Vagina (tissue), 2 donors: ENCODE results near the gene PAX2.

ENCODE experiments used
- CTCF ChIP-seq, 3 experiments: fragments of 450-650 bp in 2 of 3; fragments of 200-600 bp in 1 of 3; sonication (generic) in 1 of 3; IDR thresholded peaks; one replicate each; pipeline ENCODE4 v1.5.1; 2017 to 2019; ENCODE audit warnings: antibody characterized with exemption in 3 of 3, mild to moderate bottlenecking in 2 of 3, moderate library complexity in 2 of 3
- POLR2A ChIP-seq, 2 donors: fragments of 450-650 bp; IDR thresholded peaks; one replicate each; pipeline ENCODE4 v1.6.1; 2017; ENCODE audit warnings: antibody characterized with exemption in 2 of 2, mild to moderate bottlenecking in 2 of 2, moderate library complexity in 2 of 2
- POLR2AphosphoS5 ChIP-seq, 2 donors: sonication (generic); formaldehyde crosslinking; IDR thresholded peaks; one replicate each; pipeline ENCODE4 v1.9.0; 2017; ENCODE audit warnings: antibody characterized with exemption in 2 of 2, mild to moderate bottlenecking in 2 of 2, low read depth in 1 of 2; ENCODE audit not compliant: insufficient read depth in 1 of 2

DNA sequence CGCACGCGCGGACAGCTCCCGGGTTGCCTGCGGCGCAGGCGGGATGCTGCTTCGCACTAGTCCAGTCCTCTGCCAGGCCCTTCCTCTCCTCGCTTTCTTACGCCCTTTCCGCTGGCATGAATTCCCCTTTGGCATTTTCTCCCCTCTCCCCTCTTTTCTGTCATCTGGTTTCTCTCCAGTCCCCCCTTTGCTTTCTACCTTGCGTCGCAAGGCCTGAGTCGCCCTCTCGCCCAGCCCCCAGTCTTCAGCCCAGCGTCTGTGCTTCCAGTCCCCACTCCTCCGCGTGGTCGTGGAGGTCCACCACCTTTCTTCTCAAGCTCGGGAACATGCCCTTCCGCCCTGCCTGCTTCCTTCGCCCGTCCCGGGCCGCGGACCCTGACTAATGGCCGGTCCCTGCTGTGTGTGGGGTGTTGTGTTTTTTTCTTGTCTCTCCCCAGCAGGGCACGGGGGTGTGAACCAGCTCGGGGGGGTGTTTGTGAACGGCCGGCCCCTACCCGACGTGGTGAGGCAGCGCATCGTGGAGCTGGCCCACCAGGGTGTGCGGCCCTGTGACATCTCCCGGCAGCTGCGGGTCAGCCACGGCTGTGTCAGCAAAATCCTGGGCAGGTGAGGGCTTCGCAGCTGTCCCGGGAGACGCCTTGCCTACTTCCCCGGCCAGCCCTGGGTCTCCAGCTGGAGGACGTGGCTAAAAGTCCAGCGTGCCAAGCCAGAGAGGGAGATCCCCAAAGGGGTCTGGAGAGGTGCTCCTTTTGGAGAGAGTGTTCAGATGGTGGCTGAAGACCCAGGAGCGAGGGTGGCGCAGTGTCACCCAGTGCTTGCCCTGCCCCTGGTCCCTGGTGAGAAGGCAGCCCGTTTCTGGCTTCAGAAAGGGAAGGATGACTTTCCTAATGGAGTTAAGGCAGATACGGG lies 4.2 kb downstream of the PAX2 start:
- TF ChIP-seq CTCF (IDR thresholded peaks at IDR 0.05): no peak
- TF ChIP-seq POLR2AphosphoS5 (IDR thresholded peaks at IDR 0.05; ENCODE audit: insufficient read depth in 1 of 2, low read depth in 1 of 2): no peak
- no peak for TF ChIP-seq POLR2A (IDR thresholded peaks at IDR 0.05)
